HEK293 (cell line): ENCODE results near the gene IGSF23.

Source experiments
- CTCF ChIA-PET: fragments of 350-600 bp; formaldehyde crosslinking; extraction: SDS; loops from one replicate; lab custom pipeline; 2021; ENCODE audit warnings: antibody characterized with exemption; lab: Yijun Ruan, JAX
- POLR2A ChIA-PET: fragments of 300-600 bp; formaldehyde crosslinking; extraction: SDS; loops from one replicate; lab custom pipeline; 2020; ENCODE audit warnings: antibody characterized with exemption, inconsistent platforms; lab: Yijun Ruan, JAX
- H3K27ac ChIP-seq: fragments of 200-500 bp; sonication (Bioruptor generic); 2 replicates; pipeline ENCODE4 v1.5.1; 2014; ENCODE audit warnings: low read depth, low read length, control low read depth, inconsistent platforms; ENCODE audit errors: extremely low read depth
- H3K36me3 ChIP-seq, 2 experiments: fragments of 200-500 bp in 1 of 2; sonication (Bioruptor generic) in 1 of 2; 1 replicate in 1 of 2; 2 replicates in 1 of 2; pipeline ENCODE4 v1.5.1; 2014 to 2017; ENCODE audit warnings: inconsistent platforms in 2 of 2, low read length in 2 of 2; ENCODE audit not compliant: control insufficient read depth in 2 of 2, insufficient read depth in 1 of 2
- H3K4me1 ChIP-seq: fragments of 200-500 bp; sonication (Bioruptor generic); 2 replicates; pipeline ENCODE4 v1.5.1; 2014; ENCODE audit warnings: mild to moderate bottlenecking, low read length, inconsistent platforms; ENCODE audit not compliant: control insufficient read depth, insufficient read depth
- H3K4me3 ChIP-seq: 2 replicates; pipeline ENCODE4 v1.5.1; 2011; ENCODE audit warnings: low read depth, mild to moderate bottlenecking, control low read depth, low read length, moderate library complexity
- H3K9me3 ChIP-seq: fragments of 200-500 bp; sonication (Bioruptor generic); 2 replicates; pipeline ENCODE4 v1.5.1; 2014; ENCODE audit warnings: low read depth, low read length, inconsistent platforms; ENCODE audit not compliant: control insufficient read depth, insufficient read depth
- ATF2 ChIP-seq: fragments of 450-650 bp; formaldehyde crosslinking; IDR thresholded peaks from 2 replicates; pipeline ENCODE4 v1.5.1; 2016; ENCODE audit warnings: missing biosample characterization, missing genetic modification characterization, low read depth
- ELK4 ChIP-seq: IDR thresholded peaks from 2 replicates; pipeline ENCODE4 v1.6.1; 2011; ENCODE audit warnings: mild to moderate bottlenecking, low read depth, low read length, borderline replicate concordance
- KLF10 ChIP-seq: fragments of 450-650 bp; IDR thresholded peaks from 2 replicates; pipeline ENCODE4 v1.5.1; 2018; ENCODE audit warnings: missing biosample characterization, mild to moderate bottlenecking, missing genetic modification characterization
- KLF7 ChIP-seq: fragments of 450-650 bp; formaldehyde crosslinking; IDR thresholded peaks from 2 replicates; pipeline ENCODE4 v1.5.1; 2016; ENCODE audit warnings: missing biosample characterization, missing genetic modification characterization, borderline replicate concordance
- PBX3 ChIP-seq: sonication (generic); formaldehyde crosslinking; IDR thresholded peaks from 2 replicates; pipeline ENCODE4 v1.8.1; 2022; ENCODE audit warnings: mild to moderate bottlenecking, moderate library complexity, missing genetic modification reagents
- ZBTB10 ChIP-seq: fragments of 450-650 bp; formaldehyde crosslinking; IDR thresholded peaks from 2 replicates; pipeline ENCODE4 v1.5.1; 2016; ENCODE audit warnings: missing biosample characterization, missing genetic modification characterization
- ZNF114 ChIP-seq: fragments of 450-650 bp; formaldehyde crosslinking; IDR thresholded peaks from 2 replicates; pipeline ENCODE4 v1.5.0; 2017; ENCODE audit warnings: missing biosample characterization, missing genetic modification characterization
- ZNF138 ChIP-seq: fragments of 450-650 bp; formaldehyde crosslinking; IDR thresholded peaks from 2 replicates; pipeline ENCODE4 v1.5.1; 2016; ENCODE audit warnings: missing biosample characterization, missing genetic modification characterization, borderline replicate concordance
- ZNF416 ChIP-seq: fragments of 450-650 bp; formaldehyde crosslinking; IDR thresholded peaks from 2 replicates; pipeline ENCODE4 v1.5.1; 2016; ENCODE audit warnings: missing biosample characterization, missing genetic modification characterization
- ZNF596 ChIP-seq: fragments of 450-650 bp; IDR thresholded peaks from 2 replicates; pipeline ENCODE4 v1.5.0; 2018; ENCODE audit warnings: missing biosample characterization, mild to moderate bottlenecking, missing genetic modification characterization, moderate library complexity
- ZNF600 ChIP-seq: fragments of 450-650 bp; formaldehyde crosslinking; IDR thresholded peaks from 2 replicates; pipeline ENCODE4 v1.5.1; 2016; ENCODE audit warnings: missing biosample characterization, missing genetic modification characterization
- ZSCAN5A ChIP-seq: fragments of 450-650 bp; formaldehyde crosslinking; IDR thresholded peaks from 2 replicates; pipeline ENCODE4 v1.5.1; 2016; ENCODE audit warnings: missing biosample characterization, missing genetic modification characterization
- ZXDB ChIP-seq: fragments of 450-650 bp; formaldehyde crosslinking; IDR thresholded peaks from 2 replicates; pipeline ENCODE4 v1.5.1; 2016; ENCODE audit warnings: missing biosample characterization, missing genetic modification characterization

IGSF23 gene

GRCh38 chr19:44614313-44614712 is 950 bp downstream of the IGSF23 start (continued):
- no peak for TF ChIP-seq ZBTB10
- no peak for TF ChIP-seq ZNF596 (tag by site-specific recombination)
- TF ChIP-seq ZXDB (tag by site-specific recombination) = no peak
- TF ChIP-seq, all 188 proteins: peak for 0

- TF ChIP-seq ZNF416 (tag by site-specific recombination) (no peak), ELK4 (no peak), KLF10 (tag by site-specific recombination) (no peak), KLF7 (no peak), ZNF138 (tag by site-specific recombination) (no peak), ZSCAN5A (no peak), PBX3 (CRISPR knock-in tag) (no peak), ZBTB10 (no peak), ZNF114 (no peak), ZNF600 (tag by site-specific recombination) (no peak)
Observed at GRCh38 chr19:44615863-44616247, 2.5 kb downstream of the IGSF23 start.

GRCh38 chr19:44617110-44617880 is 3.9 kb downstream of the IGSF23 start:
- H3K9me3 ChIP-seq = no peaks in the 10 kb centered on the region
- TF ChIP-seq ELK4 (no peak), ATF2 (tag by site-specific recombination) (peak; percentile 5; the same call in 1 of the 2 replicates)
- no peak overlapping the region for H3K4me3 ChIP-seq
- ChIA-PET POLR2A (interaction anchor here (0.6 kb wide), 1 partner anchor 1297 kb away, joined by 4 read pairs; no protein-coding TSS in a partner anchor), CTCF (interaction anchor here (1.2 to 2.4 kb wide), 4 partner anchors 11 to 46 kb away, joined by 3 to 8 read pairs (median 4); no protein-coding TSS in a partner anchor)
- H3K4me1 ChIP-seq = no peaks in the 10 kb centered on the region
- H3K36me3 ChIP-seq = no peaks in the 10 kb centered on the region
- H3K27ac ChIP-seq = no peak overlapping the region

More at GRCh38 chr19:44615863-44616247, 2.5 kb downstream of the IGSF23 start:
- no peak overlapping the region for H3K4me3 ChIP-seq
- H3K27ac ChIP-seq = no peak overlapping the region
- H3K4me1 ChIP-seq = no peaks in the 10 kb centered on the region
- CTCF ChIA-PET = interaction anchor here (0.6 kb wide), 1 partner anchor 474 kb away, joined by 3 read pairs; no protein-coding TSS in a partner anchor
- no peaks in the 10 kb centered on the region for H3K36me3 ChIP-seq
- POLR2A ChIA-PET = no interaction called here
- no peaks in the 10 kb centered on the region for H3K9me3 ChIP-seq
